HepG2 (cell line): Measurements from ENCODE around the gene MROH2A. TPM values are rescaled to one million over a fixed set of nuclear protein-coding genes. Genes with fewer than 3 reads are reported as not detected.

Experiments
- CEBPZ ChIP-seq: IDR thresholded peaks from 2 replicates; pipeline ENCODE4 v1.6.1; 2012; ENCODE audit warnings: low read length, improper control_type of control experiment
- KDM5A ChIP-seq: fragments of 200-600 bp; sonication (generic); IDR thresholded peaks from 2 replicates; pipeline ENCODE4 v1.7.0; 2018; ENCODE audit warnings: antibody characterized with exemption, mild to moderate bottlenecking, low read length, borderline replicate concordance
- KIAA2018 ChIP-seq: sonication (generic); formaldehyde crosslinking; IDR thresholded peaks from 2 replicates; pipeline ENCODE4 v1.5.0; 2020; ENCODE audit warnings: mild to moderate bottlenecking, missing genetic modification reagents, borderline replicate concordance
- REL ChIP-seq: sonication (generic); formaldehyde crosslinking; conservative IDR thresholded peaks from 2 replicates; pipeline ENCODE4 v1.8.0; 2022; ENCODE audit warnings: mild to moderate bottlenecking, missing genetic modification reagents, moderate library complexity
- SP4 ChIP-seq: sonication (generic); formaldehyde crosslinking; IDR thresholded peaks from 2 replicates; pipeline ENCODE4 v1.8.1; 2023; ENCODE audit warnings: mild to moderate bottlenecking, missing genetic modification reagents
- U2AF2 ChIP-seq: fragments of 200-400 bp; formaldehyde crosslinking; IDR thresholded peaks from 2 replicates; pipeline ENCODE4 v1.6.1; 2017; ENCODE audit warnings: low read depth, mild to moderate bottlenecking, low read length
- ZFY ChIP-seq: sonication (generic); formaldehyde crosslinking; IDR thresholded peaks from 2 replicates; pipeline ENCODE4 v1.4.0; 2020; ENCODE audit warnings: missing genetic modification reagents
- ZNF318 ChIP-seq: sonication (generic); formaldehyde crosslinking; IDR thresholded peaks from 2 replicates; pipeline ENCODE4 v1.4.0; 2020; ENCODE audit warnings: mild to moderate bottlenecking, missing genetic modification reagents
- polyA plus RNA-seq, 8 experiments: library from polyadenylated mRNA; depleted of rRNA in 3 of 8; stranded (reverse) in 7 of 8; unstranded in 1 of 8; fragments of >200 nt; fragmentation: Illumina TruSeq in 4 of 8; extraction: Trizol in 4 of 8; gene quantifications; 2 replicates each; pipeline versions ENCODE4 v1.2.1 to v1.2.3, GENCODE V29; 2011 to 2016; ENCODE audit warnings: low read depth in 4 of 8, missing spikeins in 1 of 8, mixed read lengths in 1 of 8; ENCODE audit not compliant: insufficient read depth in 1 of 8
- total RNA-seq, 5 experiments: library from RNA; depleted of rRNA; stranded (reverse); fragments of >200 nt; fragmentation: Illumina TruSeq; extraction: Trizol; gene quantifications; 2 replicates each; pipeline ENCODE4 v1.2.3, GENCODE V29; 2016; ENCODE audit warnings: low read depth in 1 of 5

MROH2A gene
- total and polyA plus RNA-seq, 2 of the 13 experiments (the other 11 are each of a cell fraction or from before 2014, with no cell fraction given): 0.03 to 0.04 TPM

GRCh38 chr2:233854241-233854981 lies 76.3 kb downstream of the MROH2A start, which contains the start of gene HJURP (continued):
- TF ChIP-seq KIAA2018 (CRISPR knock-in tag) (no peak), KDM5A (peak; percentile 87), SP4 (CRISPR knock-in tag) (peak; percentile 99), CEBPZ (no peak), REL (peak; percentile 98), U2AF2 (no peak), ZFY (CRISPR knock-in tag) (peak; percentile 88), ZNF318 (CRISPR knock-in tag) (no peak)
